ENCODE results near the gene IRF7.

IRF7 gene

DNA sequence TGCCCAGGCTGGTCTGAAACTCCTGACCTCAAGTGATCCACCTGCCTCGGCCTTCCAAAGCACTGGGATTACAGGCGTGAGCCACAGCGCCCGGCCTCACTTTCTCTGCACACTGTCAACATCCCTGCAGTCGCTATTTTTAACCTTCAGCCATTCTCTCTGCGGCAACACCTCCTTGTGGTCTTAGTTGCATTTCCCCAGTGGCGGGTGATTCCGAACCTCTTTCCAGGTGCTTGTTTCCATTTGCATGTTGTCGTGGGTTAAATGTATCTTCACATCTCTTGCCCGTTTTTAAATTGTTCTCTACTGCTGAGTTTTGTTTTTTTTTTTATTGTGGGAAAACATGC is 13.5 kb upstream of the IRF7 start:
- H3K4me3 ChIP-seq (ENCODE audit: low read depth, low read length) = no peak overlapping the region
- TF ChIP-seq, protein P1, sequence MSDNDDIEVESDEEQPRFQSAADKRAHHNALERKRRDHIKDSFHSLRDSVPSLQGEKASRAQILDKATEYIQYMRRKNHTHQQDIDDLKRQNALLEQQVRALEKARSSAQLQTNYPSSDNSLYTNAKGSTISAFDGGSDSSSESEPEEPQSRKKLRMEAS (IDR thresholded peaks at IDR 0.05; ENCODE audit: low read depth, low read length) = no peak
- TF ChIP-seq, protein P2, sequence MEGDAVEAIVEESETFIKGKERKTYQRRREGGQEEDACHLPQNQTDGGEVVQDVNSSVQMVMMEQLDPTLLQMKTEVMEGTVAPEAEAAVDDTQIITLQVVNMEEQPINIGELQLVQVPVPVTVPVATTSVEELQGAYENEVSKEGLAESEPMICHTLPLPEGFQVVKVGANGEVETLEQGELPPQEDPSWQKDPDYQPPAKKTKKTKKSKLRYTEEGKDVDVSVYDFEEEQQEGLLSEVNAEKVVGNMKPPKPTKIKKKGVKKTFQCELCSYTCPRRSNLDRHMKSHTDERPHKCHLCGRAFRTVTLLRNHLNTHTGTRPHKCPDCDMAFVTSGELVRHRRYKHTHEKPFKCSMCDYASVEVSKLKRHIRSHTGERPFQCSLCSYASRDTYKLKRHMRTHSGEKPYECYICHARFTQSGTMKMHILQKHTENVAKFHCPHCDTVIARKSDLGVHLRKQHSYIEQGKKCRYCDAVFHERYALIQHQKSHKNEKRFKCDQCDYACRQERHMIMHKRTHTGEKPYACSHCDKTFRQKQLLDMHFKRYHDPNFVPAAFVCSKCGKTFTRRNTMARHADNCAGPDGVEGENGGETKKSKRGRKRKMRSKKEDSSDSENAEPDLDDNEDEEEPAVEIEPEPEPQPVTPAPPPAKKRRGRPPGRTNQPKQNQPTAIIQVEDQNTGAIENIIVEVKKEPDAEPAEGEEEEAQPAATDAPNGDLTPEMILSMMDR (IDR thresholded peaks at IDR 0.05; ENCODE audit: low read depth, low read length) = no peak
- TF ChIP-seq POLR2A (IDR thresholded peaks at IDR 0.05; ENCODE audit: extremely low read depth, insufficient read length) = no peak
- TF ChIP-seq MYC (IDR thresholded peaks at IDR 0.05; ENCODE audit: low read depth, low read length) = no peak
- no peak for DNase-seq (ENCODE audit: low read depth)

DNA sequence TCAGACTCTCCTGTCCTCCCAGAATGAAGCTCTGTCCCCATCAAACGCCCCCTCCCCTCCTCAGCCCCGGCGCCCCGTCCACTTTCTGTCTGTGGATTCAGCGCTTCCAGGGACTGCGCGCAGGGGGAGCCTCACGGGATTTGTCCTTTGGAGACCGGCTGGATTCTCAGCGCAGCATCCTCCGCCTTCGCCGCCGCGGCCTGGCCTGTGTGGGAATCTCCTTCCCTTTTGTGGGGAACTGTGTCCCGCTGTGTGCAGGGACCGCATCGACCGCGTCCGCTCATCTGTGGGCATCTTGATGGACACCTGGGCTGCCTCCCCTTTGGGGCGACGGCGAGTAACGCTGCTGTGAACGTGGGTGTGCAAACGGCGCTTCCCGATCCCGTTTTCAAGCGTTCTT is 12.3 kb upstream of the IRF7 start:
- H3K4me3 ChIP-seq (ENCODE audit: low read depth, low read length) = peak overlapping the region; percentile 41
- no peak for TF ChIP-seq POLR2A (IDR thresholded peaks at IDR 0.05; ENCODE audit: extremely low read depth, insufficient read length)
- TF ChIP-seq, protein P1 (IDR thresholded peaks at IDR 0.05; ENCODE audit: low read depth, low read length) = no peak
- TF ChIP-seq, protein P2 (IDR thresholded peaks at IDR 0.05; ENCODE audit: low read depth, low read length) = no peak
- no peak; the same call in 1 of the 2 replicates for TF ChIP-seq MYC (IDR thresholded peaks at IDR 0.05; ENCODE audit: low read depth, low read length)
- DNase-seq (ENCODE audit: low read depth) = peak; percentile 67

DNA sequence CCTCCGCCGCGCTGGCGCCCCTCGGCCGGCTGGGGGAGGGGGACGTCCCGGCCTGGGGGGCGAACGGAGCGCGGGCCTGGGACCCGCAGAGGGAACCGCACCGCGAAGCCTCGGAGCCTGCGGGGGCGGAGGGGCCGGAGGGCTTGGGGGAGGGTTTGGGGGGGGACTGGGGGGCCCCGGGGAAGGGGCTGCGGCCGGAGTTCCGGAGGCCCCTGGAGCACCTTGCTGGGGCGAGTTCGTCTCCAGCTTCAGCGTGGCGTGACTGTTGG is 11.5 kb upstream of the IRF7 start:
- H3K4me3 ChIP-seq (ENCODE audit: low read depth, low read length) = no peak overlapping the region
- DNase-seq (ENCODE audit: low read depth) = no peak
- TF ChIP-seq, protein P2 (IDR thresholded peaks at IDR 0.05; ENCODE audit: low read depth, low read length) = no peak
- TF ChIP-seq MYC (IDR thresholded peaks at IDR 0.05; ENCODE audit: low read depth, low read length) = no peak
- TF ChIP-seq, protein P1 (IDR thresholded peaks at IDR 0.05; ENCODE audit: low read depth, low read length) = no peak
- TF ChIP-seq POLR2A (IDR thresholded peaks at IDR 0.05; ENCODE audit: extremely low read depth, insufficient read length) = no peak

DNA sequence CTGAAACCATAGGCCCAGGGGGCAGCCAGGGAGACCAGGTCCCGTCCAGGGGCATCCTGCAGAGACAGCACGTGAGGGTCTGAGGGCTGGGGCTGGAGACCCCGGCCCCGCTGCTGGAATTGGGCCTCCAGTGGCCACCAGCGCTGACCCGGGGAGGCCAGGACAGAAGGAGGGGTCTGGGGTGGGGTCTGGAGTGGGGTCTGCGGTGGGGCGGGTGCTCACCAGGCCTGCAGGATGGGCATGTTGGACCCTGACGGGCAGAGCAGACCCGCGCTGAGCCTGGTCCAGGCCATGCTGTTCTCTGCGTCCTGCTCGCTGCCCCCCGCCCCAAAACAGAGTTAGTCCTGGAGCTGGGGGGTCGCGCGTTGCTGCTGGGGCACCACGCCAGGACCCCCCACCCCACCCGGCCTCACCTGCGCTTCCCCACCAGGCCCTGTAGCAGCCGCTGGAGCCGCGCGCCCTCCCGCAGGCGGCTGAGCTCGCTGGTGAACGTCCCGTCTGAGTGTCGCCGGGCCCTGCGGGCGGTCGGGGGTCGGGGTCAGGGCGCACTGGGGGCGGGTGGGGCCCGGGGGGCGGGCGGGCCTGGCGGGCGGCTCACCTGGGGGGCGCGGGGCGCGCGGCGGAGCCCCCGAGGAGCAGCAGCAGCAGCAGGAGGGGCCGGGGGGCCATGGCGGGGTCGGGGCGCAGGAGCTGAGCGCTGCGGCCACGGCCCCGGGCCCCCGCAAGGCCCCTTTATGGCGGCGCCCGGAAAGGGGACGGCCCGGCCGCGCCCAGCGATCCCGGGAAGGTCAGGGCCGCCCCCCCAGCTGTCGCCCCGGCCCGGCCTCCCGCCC is 10.9 kb upstream of the IRF7 start, which contains the start of gene SCT:
Gene SCT, minus strand, starts transcription at position 707 of the 833 bp plus-strand sequence. Its CDS starts 38 bp downstream, at position 669.
- no peak within 1 kb of the TSS for H3K4me3 ChIP-seq (ENCODE audit: low read depth, low read length)
- DNase-seq (ENCODE audit: low read depth) = no peak
- no peak for TF ChIP-seq MYC (IDR thresholded peaks at IDR 0.05; ENCODE audit: low read depth, low read length)
- no peak for TF ChIP-seq POLR2A (IDR thresholded peaks at IDR 0.05; ENCODE audit: extremely low read depth, insufficient read length)

DNA sequence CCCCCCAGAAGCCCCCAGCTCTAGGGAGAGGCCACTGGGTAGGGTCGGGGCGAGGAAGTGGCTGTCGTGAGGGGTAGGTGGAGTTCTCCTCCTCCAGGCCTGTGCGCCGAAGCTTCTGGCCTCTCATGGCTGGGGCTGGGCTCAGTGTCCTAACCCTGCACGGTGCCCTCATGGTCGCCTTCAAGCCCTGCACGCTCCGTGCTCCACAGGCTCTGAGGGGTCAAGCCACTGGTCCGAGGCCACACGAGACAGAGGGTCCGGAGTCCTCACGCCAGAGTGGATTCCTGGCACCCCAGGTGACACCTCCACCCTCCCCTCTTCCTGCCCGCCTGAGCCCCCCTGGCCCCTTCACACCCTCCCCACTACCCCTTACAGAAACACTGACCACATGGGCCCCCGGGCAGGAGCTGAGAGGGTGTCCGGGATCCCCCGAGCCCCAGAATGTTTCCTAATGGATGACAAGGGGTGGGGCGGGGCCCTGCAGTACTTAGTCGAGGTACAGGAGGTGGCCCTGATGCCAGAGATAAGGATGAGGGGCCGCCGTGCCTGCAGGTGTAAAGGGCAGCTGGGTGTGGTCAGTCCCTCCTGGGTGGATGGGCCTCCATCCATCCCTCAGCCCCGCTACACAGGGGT is 10.0 kb upstream of the IRF7 start:
- no peak for DNase-seq (ENCODE audit: low read depth)
- TF ChIP-seq POLR2A (IDR thresholded peaks at IDR 0.05; ENCODE audit: extremely low read depth, insufficient read length) (no peak), MYC (IDR thresholded peaks at IDR 0.05; ENCODE audit: low read depth, low read length) (no peak)
- TF ChIP-seq, protein P2 (IDR thresholded peaks at IDR 0.05; ENCODE audit: low read depth, low read length) = no peak
- TF ChIP-seq, protein P1 (IDR thresholded peaks at IDR 0.05; ENCODE audit: low read depth, low read length) = no peak
- H3K4me3 ChIP-seq (ENCODE audit: low read depth, low read length) = no peak overlapping the region
